ENCODE results near the gene KCNH1. TPM values are rescaled to one million over a fixed set of nuclear protein-coding genes. Genes with fewer than 3 reads are reported as not detected.

The KCNH1 gene
- total and polyA plus RNA-seq, 10 donors, result not detected

DNA sequence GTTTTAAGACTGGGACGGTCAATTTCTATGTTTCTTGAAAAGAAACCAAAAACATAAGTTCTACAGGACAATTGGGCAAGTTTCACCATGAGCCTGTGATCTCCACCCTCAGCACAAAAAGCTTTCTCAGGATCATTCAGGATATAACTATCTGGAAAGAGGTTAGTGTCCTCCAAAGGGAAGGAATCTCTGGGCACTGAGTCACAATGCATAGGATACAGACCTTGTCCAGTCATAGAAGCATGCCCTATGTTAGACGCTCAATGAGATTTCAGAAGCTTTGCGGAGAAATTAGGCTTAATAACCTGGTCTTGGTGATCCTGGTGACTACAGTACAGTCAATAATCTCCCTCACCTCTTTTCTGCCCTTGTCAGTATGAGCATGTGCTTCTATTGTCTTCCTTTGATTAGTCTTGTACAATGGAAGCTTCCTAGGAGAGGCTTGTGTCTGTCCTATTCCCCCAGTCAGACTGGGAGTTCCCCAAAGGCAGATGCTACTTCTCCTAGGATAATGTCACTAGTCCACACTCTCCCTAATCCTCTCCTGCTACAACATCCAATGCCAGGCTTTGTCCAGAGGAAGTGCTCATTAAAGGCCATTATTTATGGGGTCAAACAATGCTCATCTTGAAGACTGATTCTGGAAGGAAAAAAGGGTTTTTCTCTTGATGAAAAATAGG is 97.4 kb downstream of the KCNH1 start:
- 87 to 94% (median 93%) methylated on average over 3 of the region's 3 CpGs for WGBS, 5 donors
- no peak overlapping the region for H3K4me3 ChIP-seq
- intact Hi-C loops (cut with DNase I; ENCODE audit: low total_unique reads), result no loop called here
- peaks cover 0 to 5% (median 0%) of the 10 kb centered on the region in 8 donors for H3K9me3 ChIP-seq
- TF ChIP-seq POLR2AphosphoS5 (IDR thresholded peaks at IDR 0.05) (no peak), POLR2A (IDR thresholded peaks at IDR 0.05) (no peak)
- TF ChIP-seq, protein P1, sequence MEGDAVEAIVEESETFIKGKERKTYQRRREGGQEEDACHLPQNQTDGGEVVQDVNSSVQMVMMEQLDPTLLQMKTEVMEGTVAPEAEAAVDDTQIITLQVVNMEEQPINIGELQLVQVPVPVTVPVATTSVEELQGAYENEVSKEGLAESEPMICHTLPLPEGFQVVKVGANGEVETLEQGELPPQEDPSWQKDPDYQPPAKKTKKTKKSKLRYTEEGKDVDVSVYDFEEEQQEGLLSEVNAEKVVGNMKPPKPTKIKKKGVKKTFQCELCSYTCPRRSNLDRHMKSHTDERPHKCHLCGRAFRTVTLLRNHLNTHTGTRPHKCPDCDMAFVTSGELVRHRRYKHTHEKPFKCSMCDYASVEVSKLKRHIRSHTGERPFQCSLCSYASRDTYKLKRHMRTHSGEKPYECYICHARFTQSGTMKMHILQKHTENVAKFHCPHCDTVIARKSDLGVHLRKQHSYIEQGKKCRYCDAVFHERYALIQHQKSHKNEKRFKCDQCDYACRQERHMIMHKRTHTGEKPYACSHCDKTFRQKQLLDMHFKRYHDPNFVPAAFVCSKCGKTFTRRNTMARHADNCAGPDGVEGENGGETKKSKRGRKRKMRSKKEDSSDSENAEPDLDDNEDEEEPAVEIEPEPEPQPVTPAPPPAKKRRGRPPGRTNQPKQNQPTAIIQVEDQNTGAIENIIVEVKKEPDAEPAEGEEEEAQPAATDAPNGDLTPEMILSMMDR (IDR thresholded peaks at IDR 0.05 in 8 of 11, conservative IDR thresholded peaks at IDR 0.05 in 3 of 11), result no peak
- H3K4me1 ChIP-seq, result no peaks in the 10 kb centered on the region
- no peak for DNase-seq
- no peaks in the 10 kb centered on the region for H3K27me3 ChIP-seq (replicated peaks in 1 of 7)
- no peaks in the 10 kb centered on the region for H3K36me3 ChIP-seq
- H3K27ac ChIP-seq, result no peak overlapping the region

DNA sequence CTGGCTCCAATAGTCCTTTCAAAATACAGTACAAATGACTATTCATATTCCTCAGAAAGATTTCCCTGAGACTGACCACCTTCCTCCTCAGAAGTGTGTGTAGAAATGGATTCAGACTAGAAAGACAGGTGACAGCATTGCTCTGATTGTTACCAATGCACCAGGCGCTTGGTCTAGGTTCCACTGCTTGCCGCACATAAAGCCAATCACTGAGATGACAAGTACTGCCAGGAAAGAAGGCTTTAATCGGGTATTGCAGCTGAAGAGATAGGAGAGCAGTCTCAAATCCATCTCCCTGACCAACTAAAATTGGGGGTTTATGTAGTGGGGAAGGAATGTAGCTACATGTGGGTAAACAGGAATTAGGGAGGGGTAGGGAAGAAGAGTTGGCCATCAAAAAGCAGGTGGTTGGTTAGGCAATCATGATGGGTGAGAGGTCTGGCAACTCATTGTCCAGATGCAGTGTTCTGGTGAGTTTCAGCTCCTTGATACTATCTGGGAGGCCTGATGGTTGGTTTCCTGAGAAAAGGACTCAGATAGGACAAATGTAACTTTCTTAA is 98.0 kb downstream of the KCNH1 start:
- intact Hi-C loops (cut with DNase I; ENCODE audit: low total_unique reads), result no loop called here
- Histone ChIP-seq H3K36me3 (no peaks in the 10 kb centered on the region), H3K27me3 (replicated peaks in 1 of 7) (no peaks in the 10 kb centered on the region), H3K9me3 (peaks cover 0 to 5% (median 0%) of the 10 kb centered on the region in 8 donors), H3K27ac (no peak overlapping the region), H3K4me3 (no peak overlapping the region), H3K4me1 (no peaks in the 10 kb centered on the region)
- no peak for DNase-seq
- WGBS, 5 donors, result 65 to 90% (median 74%) methylated on average over 3 of the region's 3 CpGs
- TF ChIP-seq, protein P1 (IDR thresholded peaks at IDR 0.05 in 8 of 11, conservative IDR thresholded peaks at IDR 0.05 in 3 of 11), result no peak
- no peak for TF ChIP-seq POLR2A (IDR thresholded peaks at IDR 0.05)
- TF ChIP-seq POLR2AphosphoS5 (IDR thresholded peaks at IDR 0.05), result no peak

DNA sequence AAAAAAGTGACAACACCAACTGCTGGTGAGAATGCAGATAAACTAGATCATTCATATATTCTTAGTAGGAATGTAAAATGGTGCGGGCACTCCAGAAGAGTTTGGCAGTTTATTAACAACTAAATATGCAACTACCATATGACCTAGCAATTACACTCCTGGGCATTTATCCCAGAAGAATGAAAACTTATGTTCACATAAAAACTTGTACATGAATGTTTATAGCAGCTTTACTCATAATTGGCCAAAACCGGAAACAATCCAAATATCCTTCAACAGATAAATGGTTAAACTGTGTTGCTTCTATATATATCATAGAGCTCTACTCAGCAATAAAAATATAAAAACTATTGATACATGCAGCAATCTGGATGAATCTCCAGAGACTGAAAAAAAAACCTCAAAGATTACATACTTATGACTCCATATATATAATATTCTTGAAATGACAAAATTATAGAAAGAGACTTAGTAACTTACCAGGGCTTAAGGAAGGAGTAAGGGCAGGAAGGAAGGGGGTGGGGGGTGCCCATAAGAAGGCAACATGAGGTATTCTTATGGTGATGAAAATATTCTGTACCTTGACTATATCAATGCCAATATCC is 99.9 kb downstream of the KCNH1 start:
- no peak for DNase-seq
- Histone ChIP-seq H3K4me3 (no peak overlapping the region), H3K27me3 (replicated peaks in 1 of 7) (no peaks in the 10 kb centered on the region), H3K27ac (no peak overlapping the region), H3K4me1 (no peaks in the 10 kb centered on the region), H3K9me3 (peaks cover 0 to 3% (median 0%) of the 10 kb centered on the region in 8 donors), H3K36me3 (no peaks in the 10 kb centered on the region)
- 92 to 99% (median 94%) methylated on average over 2 of the region's 2 CpGs for WGBS, 5 donors
- TF ChIP-seq POLR2AphosphoS5 (IDR thresholded peaks at IDR 0.05), result no peak
- TF ChIP-seq, protein P1 (IDR thresholded peaks at IDR 0.05 in 8 of 11, conservative IDR thresholded peaks at IDR 0.05 in 3 of 11), result no peak
- TF ChIP-seq POLR2A (IDR thresholded peaks at IDR 0.05), result no peak
- intact Hi-C loops (cut with DNase I; ENCODE audit: low total_unique reads), result no loop called here

DNA sequence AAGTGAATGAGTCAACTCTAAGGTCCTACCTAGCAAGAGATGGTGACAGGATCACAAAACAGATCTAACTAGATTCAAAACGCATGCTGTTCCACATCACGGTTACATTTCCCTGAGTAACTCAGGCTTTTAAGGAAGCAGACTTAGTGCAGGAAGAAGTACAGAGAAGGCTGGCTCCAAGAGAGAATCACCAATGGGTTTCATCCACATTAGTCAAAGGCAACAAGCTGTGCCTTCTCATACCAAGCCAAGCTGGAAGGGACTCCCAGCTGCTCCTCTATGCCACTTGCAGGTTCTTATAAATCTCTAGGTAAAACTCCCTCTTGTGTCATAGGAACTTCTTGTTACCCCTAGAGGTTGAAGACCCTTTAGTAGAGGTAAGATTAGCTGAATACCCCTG is 109.0 kb downstream of the KCNH1 start:
- Histone ChIP-seq H3K27ac (no peak overlapping the region), H3K4me3 (no peak overlapping the region), H3K36me3 (no peaks in the 10 kb centered on the region), H3K4me1 (no peaks in the 10 kb centered on the region), H3K27me3 (replicated peaks in 1 of 7) (no peaks in the 10 kb centered on the region), H3K9me3 (no peaks in the 10 kb centered on the region)
- 70 to 87% (median 81%) methylated on average over 2 of the region's 2 CpGs for WGBS, 5 donors
- no peak for TF ChIP-seq POLR2AphosphoS5 (IDR thresholded peaks at IDR 0.05)
- TF ChIP-seq POLR2A (IDR thresholded peaks at IDR 0.05), result no peak
- TF ChIP-seq, protein P1 (IDR thresholded peaks at IDR 0.05 in 8 of 11, conservative IDR thresholded peaks at IDR 0.05 in 3 of 11), result no peak
- no peak for DNase-seq
- intact Hi-C loops (cut with DNase I; ENCODE audit: low total_unique reads), result no loop called here
